NT2/D1 (cell line): ENCODE data around the gene RAB3IL1.

Source experiments
- DNase-seq: peaks from one replicate; pipeline ENCODE4 v3.0.0-alpha.2; 2011; ENCODE audit warnings: low read depth, low spot score
- H3K27me3 ChIP-seq: 2 replicates; pipeline ENCODE4 v1.6.0; 2011; ENCODE audit warnings: mild to moderate bottlenecking; ENCODE audit not compliant: insufficient read length, insufficient read depth
- H3K36me3 ChIP-seq: 2 replicates; pipeline ENCODE4 v1.6.1; 2011; ENCODE audit warnings: mild to moderate bottlenecking, low read length, mixed read lengths; ENCODE audit not compliant: insufficient read depth, insufficient read length
- H3K4me1 ChIP-seq: 2 replicates; pipeline ENCODE4 v1.5.1; 2011; ENCODE audit not compliant: insufficient read depth, insufficient read length
- H3K4me3 ChIP-seq: 2 replicates; pipeline ENCODE4 v1.5.1; 2011; ENCODE audit warnings: low read depth; ENCODE audit not compliant: insufficient read length
- H3K9ac ChIP-seq: 2 replicates; pipeline ENCODE4 v1.6.0; 2011; ENCODE audit warnings: low read depth; ENCODE audit not compliant: insufficient read length
- H3K9me3 ChIP-seq: 2 replicates; pipeline ENCODE4 v1.5.1; 2011; ENCODE audit warnings: mild to moderate bottlenecking, low read length; ENCODE audit not compliant: insufficient read depth
- SUZ12 ChIP-seq: IDR thresholded peaks from 2 replicates; pipeline ENCODE4 v1.6.1; 2011; ENCODE audit not compliant: insufficient read length, insufficient read depth; ENCODE audit errors: extremely low read depth
- YY1 ChIP-seq: IDR thresholded peaks from 2 replicates; pipeline ENCODE4 v1.6.1; 2011; ENCODE audit not compliant: insufficient read length, insufficient read depth
- ZNF274 ChIP-seq: IDR thresholded peaks from 2 replicates; pipeline ENCODE4 v1.6.1; 2011; ENCODE audit warnings: mild to moderate bottlenecking, low read depth, low read length

Gene RAB3IL1

DNA sequence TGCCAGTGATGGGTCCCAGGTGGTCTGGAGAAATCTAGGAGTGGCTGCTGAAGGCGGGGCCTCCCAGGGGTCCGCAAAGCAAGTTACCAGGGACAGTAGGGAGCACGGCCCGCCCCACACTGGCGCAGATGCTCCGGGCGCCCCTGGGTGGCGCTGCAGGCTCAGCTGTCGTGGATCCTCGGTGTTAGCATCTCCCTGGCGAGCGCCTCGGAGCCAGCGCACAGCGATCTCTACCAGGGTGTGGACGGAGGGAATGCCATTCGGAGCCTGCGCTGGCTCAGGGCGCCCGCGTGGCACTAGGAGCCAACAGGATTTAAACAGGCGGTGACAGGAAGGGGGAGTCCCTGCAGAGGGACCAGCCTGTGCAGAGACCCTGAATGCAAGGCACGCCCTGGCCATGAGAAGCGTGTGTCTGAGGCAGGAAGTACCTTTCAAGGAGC is 46.2 kb downstream of the RAB3IL1 start:
- no peak overlapping the region for H3K4me3 ChIP-seq
- H3K4me1 ChIP-seq, result peaks cover 34% of the 10 kb centered on the region
- TF ChIP-seq ZNF274 (no peak), SUZ12 (no peak), YY1 (no peak)
- no peaks in the 10 kb centered on the region for H3K9me3 ChIP-seq
- peaks cover 21% of the 10 kb centered on the region for H3K36me3 ChIP-seq
- peaks cover 18% of the 10 kb centered on the region for H3K27me3 ChIP-seq
- peak; percentile 78 for DNase-seq
- peak overlapping the region; percentile 45 for H3K9ac ChIP-seq

GRCh38 chr11:61870541-61871031 is 46.8 kb downstream of the RAB3IL1 start:
- no peak for TF ChIP-seq ZNF274
- no peak for TF ChIP-seq YY1
- no peak for TF ChIP-seq SUZ12
- peaks cover 18% of the 10 kb centered on the region for H3K27me3 ChIP-seq
- H3K9me3 ChIP-seq, result no peaks in the 10 kb centered on the region
- peaks cover 25% of the 10 kb centered on the region for H3K36me3 ChIP-seq
- peak overlapping the region; percentile 45 for H3K9ac ChIP-seq
- DNase-seq, result no peak
- no peak overlapping the region for H3K4me3 ChIP-seq
- H3K4me1 ChIP-seq, result peaks cover 37% of the 10 kb centered on the region

DNA sequence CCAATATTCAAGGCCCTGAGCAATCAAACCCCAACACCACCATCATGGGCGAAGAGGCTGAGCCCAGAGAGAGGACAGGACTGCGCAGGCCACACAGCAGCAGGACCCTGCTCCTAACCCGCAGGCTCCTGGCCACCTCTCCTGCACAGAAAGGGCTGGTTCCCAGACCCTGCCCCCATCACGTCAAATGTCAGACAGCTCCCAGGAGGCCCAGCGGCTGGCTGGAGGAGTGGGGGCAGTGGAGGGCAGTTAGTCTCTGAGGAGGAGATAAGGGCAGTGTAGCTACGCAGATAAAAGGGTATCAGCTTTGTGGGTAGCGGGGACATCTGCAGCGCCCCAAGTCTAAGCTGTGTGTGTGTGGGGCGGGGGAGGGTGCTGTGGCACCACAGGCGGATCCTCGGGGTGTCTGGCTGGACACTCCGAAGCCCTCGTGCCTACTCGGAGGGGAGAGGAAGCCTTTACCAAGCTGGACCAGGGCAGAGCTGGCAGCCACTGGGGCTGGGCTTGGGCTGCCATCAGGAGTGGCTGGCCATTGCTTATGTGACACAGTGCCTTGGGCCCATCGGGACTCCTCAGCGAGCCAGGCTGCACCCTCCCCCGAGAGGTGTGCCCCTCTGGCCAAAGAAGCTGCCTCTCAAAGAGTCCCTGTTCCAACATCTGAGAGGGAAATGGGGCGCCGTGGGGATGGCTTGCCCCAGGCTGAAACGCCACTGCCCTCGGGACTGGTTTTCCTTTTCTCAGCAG is 47.5 kb downstream of the RAB3IL1 start:
- Histone ChIP-seq H3K9ac (peak overlapping the region; percentile 52), H3K4me3 (no peak overlapping the region), H3K9me3 (no peaks in the 10 kb centered on the region), H3K27me3 (peaks cover 18% of the 10 kb centered on the region), H3K4me1 (peaks cover 39% of the 10 kb centered on the region), H3K36me3 (peaks cover 30% of the 10 kb centered on the region)
- no peak for DNase-seq
- TF ChIP-seq ZNF274 (no peak), YY1 (no peak), SUZ12 (no peak)

DNA sequence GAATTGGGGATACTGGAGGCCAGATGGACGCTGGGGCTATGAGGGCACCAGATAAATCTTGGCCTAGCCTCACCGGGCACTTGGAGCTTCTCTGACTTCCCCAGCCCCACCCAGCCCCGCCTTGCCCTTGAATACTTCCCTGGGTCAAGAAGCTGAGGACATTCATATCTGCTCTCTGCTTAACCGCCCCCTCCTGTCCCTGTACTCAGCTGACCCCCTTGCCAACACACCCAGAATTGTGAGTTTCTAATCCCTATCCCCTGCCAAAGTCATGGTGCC is 48.0 kb downstream of the RAB3IL1 start:
- no peak for DNase-seq
- Histone ChIP-seq H3K9ac (no peak overlapping the region), H3K4me1 (peaks cover 37% of the 10 kb centered on the region)

GRCh38 chr11:61868571-61869428 is 48.6 kb downstream of the RAB3IL1 start:
- Histone ChIP-seq H3K27me3 (peaks cover 18% of the 10 kb centered on the region), H3K4me1 (peaks cover 32% of the 10 kb centered on the region), H3K4me3 (no peak overlapping the region), H3K36me3 (peaks cover 36% of the 10 kb centered on the region), H3K9me3 (no peaks in the 10 kb centered on the region), H3K9ac (no peak overlapping the region)
- TF ChIP-seq YY1 (no peak), ZNF274 (no peak), SUZ12 (no peak)
- DNase-seq, result no peak

More for the DNA sequence above, 48.0 kb downstream of the RAB3IL1 start:
- H3K36me3 ChIP-seq, result peaks cover 34% of the 10 kb centered on the region
- TF ChIP-seq ZNF274 (no peak), SUZ12 (no peak), YY1 (no peak)
- no peak overlapping the region for H3K4me3 ChIP-seq
- H3K27me3 ChIP-seq, result peaks cover 18% of the 10 kb centered on the region
- H3K9me3 ChIP-seq, result no peaks in the 10 kb centered on the region

GRCh38 chr11:61866958-61867343 is 50.4 kb downstream of the RAB3IL1 start:
- H3K9ac ChIP-seq, result no peak overlapping the region
- TF ChIP-seq YY1 (no peak), ZNF274 (no peak), SUZ12 (no peak)
- no peak overlapping the region for H3K4me3 ChIP-seq
- H3K9me3 ChIP-seq, result no peaks in the 10 kb centered on the region
- DNase-seq, result no peak
- H3K4me1 ChIP-seq, result peaks cover 32% of the 10 kb centered on the region
- peaks cover 8% of the 10 kb centered on the region for H3K27me3 ChIP-seq
- H3K36me3 ChIP-seq, result peaks cover 48% of the 10 kb centered on the region

DNA sequence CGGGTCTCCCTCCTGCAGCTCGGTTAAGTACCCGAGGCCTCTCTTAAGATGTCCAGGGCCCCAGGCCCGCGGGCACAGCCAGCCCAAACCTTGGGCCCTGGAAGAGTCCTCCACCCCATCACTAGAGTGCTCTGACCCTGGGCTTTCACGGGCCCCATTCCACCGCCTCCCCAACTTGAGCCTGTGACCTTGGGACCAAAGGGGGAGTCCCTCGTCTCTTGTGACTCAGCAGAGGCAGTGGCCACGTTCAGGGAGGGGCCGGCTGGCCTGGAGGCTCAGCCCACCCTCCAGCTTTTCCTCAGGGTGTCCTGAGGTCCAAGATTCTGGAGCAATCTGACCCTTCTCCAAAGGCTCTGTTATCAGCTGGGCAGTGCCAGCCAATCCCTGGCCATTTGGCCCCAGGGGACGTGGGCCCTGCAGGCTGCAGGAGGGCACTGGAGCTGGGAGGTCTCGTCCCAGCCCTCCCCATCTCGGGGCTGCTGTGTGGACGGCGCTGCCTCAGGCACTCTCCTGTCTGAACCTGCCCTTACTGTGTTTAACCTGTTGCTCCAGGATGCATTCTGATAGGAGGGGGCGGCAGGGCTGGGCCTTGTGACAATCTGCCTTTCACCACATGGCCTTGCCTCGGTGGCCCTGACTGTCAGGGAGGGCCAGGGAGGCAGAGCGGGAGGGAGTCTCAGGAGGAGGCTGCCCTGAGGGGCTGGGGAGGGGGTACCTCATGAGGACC is 51.0 kb downstream of the RAB3IL1 start:
- TF ChIP-seq ZNF274 (no peak), YY1 (no peak), SUZ12 (no peak)
- peaks cover 30% of the 10 kb centered on the region for H3K4me1 ChIP-seq
- H3K9ac ChIP-seq, result peak overlapping the region; percentile 3
- H3K36me3 ChIP-seq, result peaks cover 52% of the 10 kb centered on the region
- H3K4me3 ChIP-seq, result no peak overlapping the region
- DNase-seq, result no peak
- peaks cover 2% of the 10 kb centered on the region for H3K27me3 ChIP-seq
- H3K9me3 ChIP-seq, result no peaks in the 10 kb centered on the region
